Lung (tissue), 12 donors: ENCODE results near the gene DNAH14. TPM values are rescaled to one million over a fixed set of nuclear protein-coding genes. Genes with fewer than 3 reads are reported as not detected.
"Not testable (repeated sequence)": the region's sequence is repeated elsewhere in the genome, so short reads cannot be mapped to it uniquely, and the experiment has no call there.

Source experiments
- ATAC-seq: fragments of 200-7000 bp; cut with Tn5 transposase; one replicate; pipeline ENCODE4 v1.9.1; 2020; ENCODE audit warnings: moderate number of reproducible peaks; ENCODE audit not compliant: insufficient read depth, low FRiP score
- DNase-seq, 3 donors: peaks; one replicate each; pipeline ENCODE4 v3.0.0-alpha.2; 2013 to 2017
- H3K27ac ChIP-seq, 2 donors: one replicate each; pipeline ENCODE4 v1.5.1; 2013; ENCODE audit warnings: mild to moderate bottlenecking in 2 of 2, moderate library complexity in 2 of 2, control low read depth in 1 of 2, inconsistent platforms in 1 of 2, low read depth in 1 of 2, low read length in 1 of 2
- H3K27me3 ChIP-seq, 3 donors: one replicate each; pipeline ENCODE4 v1.5.1; 2013; ENCODE audit warnings: low read length in 2 of 3; ENCODE audit not compliant: control insufficient read depth in 3 of 3, insufficient read depth in 3 of 3
- H3K36me3 ChIP-seq, 4 donors: one replicate each; pipeline ENCODE4 v1.5.1; 2013; ENCODE audit warnings: low read length in 4 of 4, mild to moderate bottlenecking in 1 of 4, moderate library complexity in 1 of 4; ENCODE audit not compliant: control insufficient read depth in 4 of 4, insufficient read depth in 4 of 4
- H3K4me1 ChIP-seq, 5 donors: one replicate each; pipeline ENCODE4 v1.5.1; 2013; ENCODE audit warnings: low read length in 5 of 5, mild to moderate bottlenecking in 2 of 5, moderate library complexity in 1 of 5; ENCODE audit not compliant: control insufficient read depth in 5 of 5, insufficient read depth in 5 of 5
- H3K4me3 ChIP-seq: one replicate; pipeline ENCODE4 v1.5.1; 2013; ENCODE audit warnings: mild to moderate bottlenecking, control low read depth, moderate library complexity
- H3K9ac ChIP-seq, 2 donors: one replicate each; pipeline ENCODE4 v1.5.1; 2013; ENCODE audit warnings: low read length in 2 of 2, control low read depth in 1 of 2; ENCODE audit not compliant: insufficient read depth in 1 of 2
- H3K9me3 ChIP-seq, 4 donors: one replicate each; pipeline ENCODE4 v1.5.1; 2013; ENCODE audit warnings: low read length in 3 of 4, mild to moderate bottlenecking in 1 of 4, moderate library complexity in 1 of 4; ENCODE audit not compliant: control insufficient read depth in 4 of 4, insufficient read depth in 3 of 4
- WGBS, 2 donors: extraction: QIAGEN DNeasy Blood & Tissue Kit; methylation state at CpG; one replicate each; pipeline ENCODE4 v1.1.7; 2013; 5-methylcytosine and 5-hydroxymethylcytosine counted together
- polyA plus RNA-seq, 2 donors: library from polyadenylated mRNA; stranded (reverse); fragments of 200-250 nt; gene quantifications; one replicate each; pipeline ENCODE4 v1.2.1, GENCODE V29; 2013
- total RNA-seq, 2 donors: library from RNA; depleted of rRNA in 1 of 2; stranded (reverse); fragments of >200 nt in 1 of 2; gene quantifications; one replicate each; pipeline ENCODE4 v1.2.1, GENCODE V29; 2014 to 2021
- TF ChIP-seq, protein P1 (sequence below): IDR thresholded peaks from 2 replicates; pipeline ENCODE4 v1.5.1; 2012; ENCODE audit warnings: mild to moderate bottlenecking; ENCODE audit errors: control extremely low read depth, extremely low read depth
- donor health status: control.
- donor health status: control.
- donor health status: Bipolar disorder and iron deficiency.
- donor health status: healthy.
- donor health status: DM: yes; HTN: yes; CAD: no.

The DNAH14 gene
- total and polyA plus RNA-seq, 4 donors = 3.0 to 61.3 (median 7.9) TPM

DNA sequence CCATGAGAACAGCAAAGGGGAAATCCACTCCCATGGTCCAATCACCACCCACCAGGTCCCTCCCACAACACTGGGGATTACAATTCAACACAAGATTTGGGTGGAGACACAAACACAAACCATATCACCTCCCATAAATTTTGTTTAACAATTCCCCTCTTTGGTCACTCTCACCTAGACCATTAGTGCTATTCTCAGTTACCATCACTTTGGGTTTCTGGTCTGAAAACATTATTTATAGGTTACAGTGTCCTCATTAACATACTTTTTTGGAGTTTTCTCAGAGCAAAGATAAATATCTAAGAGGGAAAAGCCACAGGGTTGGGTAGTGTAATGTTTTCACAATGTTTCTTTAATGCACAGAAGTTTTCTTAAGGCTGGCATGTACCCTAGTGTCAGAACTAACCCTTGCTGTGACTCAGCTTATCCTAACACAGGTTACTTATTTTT, 47.7 kb upstream of the DNAH14 start:
- no peak overlapping the region for H3K27ac ChIP-seq
- no peak overlapping the region for H3K4me3 ChIP-seq
- H3K9me3 ChIP-seq = peaks cover 0 to 5% (median 2%) of the 10 kb centered on the region in 4 donors
- no peaks in the 10 kb centered on the region for H3K27me3 ChIP-seq
- no peak for ATAC-seq
- no peak overlapping the region for H3K9ac ChIP-seq
- no peak for DNase-seq
- peaks cover 0 to 26% (median 6%) of the 10 kb centered on the region in 5 donors for H3K4me1 ChIP-seq
- TF ChIP-seq, protein P1, sequence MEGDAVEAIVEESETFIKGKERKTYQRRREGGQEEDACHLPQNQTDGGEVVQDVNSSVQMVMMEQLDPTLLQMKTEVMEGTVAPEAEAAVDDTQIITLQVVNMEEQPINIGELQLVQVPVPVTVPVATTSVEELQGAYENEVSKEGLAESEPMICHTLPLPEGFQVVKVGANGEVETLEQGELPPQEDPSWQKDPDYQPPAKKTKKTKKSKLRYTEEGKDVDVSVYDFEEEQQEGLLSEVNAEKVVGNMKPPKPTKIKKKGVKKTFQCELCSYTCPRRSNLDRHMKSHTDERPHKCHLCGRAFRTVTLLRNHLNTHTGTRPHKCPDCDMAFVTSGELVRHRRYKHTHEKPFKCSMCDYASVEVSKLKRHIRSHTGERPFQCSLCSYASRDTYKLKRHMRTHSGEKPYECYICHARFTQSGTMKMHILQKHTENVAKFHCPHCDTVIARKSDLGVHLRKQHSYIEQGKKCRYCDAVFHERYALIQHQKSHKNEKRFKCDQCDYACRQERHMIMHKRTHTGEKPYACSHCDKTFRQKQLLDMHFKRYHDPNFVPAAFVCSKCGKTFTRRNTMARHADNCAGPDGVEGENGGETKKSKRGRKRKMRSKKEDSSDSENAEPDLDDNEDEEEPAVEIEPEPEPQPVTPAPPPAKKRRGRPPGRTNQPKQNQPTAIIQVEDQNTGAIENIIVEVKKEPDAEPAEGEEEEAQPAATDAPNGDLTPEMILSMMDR = no peak
- no peaks in the 10 kb centered on the region for H3K36me3 ChIP-seq

DNA sequence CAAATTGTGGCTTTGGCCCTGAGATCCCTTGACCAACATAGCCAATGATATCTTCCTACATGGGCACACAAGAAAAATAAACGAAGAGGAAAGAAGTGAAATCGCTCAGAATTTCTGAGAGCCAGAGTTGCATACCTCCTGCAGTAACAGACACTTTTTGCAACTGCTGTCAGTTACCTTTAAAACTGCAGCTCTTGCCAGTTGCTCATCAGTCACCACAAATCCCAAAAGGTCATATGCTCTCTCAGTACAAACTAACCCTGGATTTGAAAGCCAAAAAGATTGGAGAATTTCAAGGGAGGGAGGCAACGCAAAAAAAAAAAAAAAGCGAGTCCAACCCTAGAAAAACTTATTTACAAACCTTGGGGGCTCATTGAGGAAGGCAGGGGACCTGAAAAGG, 47.2 kb upstream of the DNAH14 start:
- H3K4me3 ChIP-seq = no peak overlapping the region
- H3K27me3 ChIP-seq = no peaks in the 10 kb centered on the region
- peaks cover 0 to 26% (median 6%) of the 10 kb centered on the region in 5 donors for H3K4me1 ChIP-seq
- H3K9ac ChIP-seq = no peak overlapping the region
- H3K27ac ChIP-seq = no peak overlapping the region
- 73 to 86% methylated on average over 4 of the region's 4 CpGs for WGBS, 2 donors
- DNase-seq = no peak
- TF ChIP-seq, protein P1 = no peak
- peaks cover 0 to 5% (median 2%) of the 10 kb centered on the region in 4 donors for H3K9me3 ChIP-seq
- no peaks in the 10 kb centered on the region for H3K36me3 ChIP-seq
- ATAC-seq = no peak

DNA sequence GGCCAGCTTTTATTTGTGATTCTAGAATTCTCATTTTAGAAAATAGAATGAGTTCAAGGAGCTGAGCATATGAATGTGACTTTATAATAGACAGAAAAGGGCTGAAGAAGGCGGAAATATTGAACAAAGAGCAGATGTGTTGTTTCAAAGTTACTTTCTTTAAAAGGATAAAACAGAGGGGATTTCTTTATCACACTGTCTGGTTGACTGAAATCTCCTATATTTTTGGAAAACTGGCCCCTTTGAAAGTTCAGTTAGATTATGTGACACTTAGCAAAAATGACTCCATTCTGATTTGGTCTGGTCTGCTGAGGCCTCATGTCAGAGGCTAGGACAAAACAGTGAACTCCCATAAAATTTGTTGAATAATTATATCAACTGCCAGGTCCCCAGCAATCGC, 46.4 kb upstream of the DNAH14 start:
- peaks cover 0 to 5% (median 2%) of the 10 kb centered on the region in 4 donors for H3K9me3 ChIP-seq
- no peak overlapping the region for H3K9ac ChIP-seq
- no peak overlapping the region for H3K4me3 ChIP-seq
- H3K27me3 ChIP-seq = no peaks in the 10 kb centered on the region
- H3K27ac ChIP-seq = no peak overlapping the region
- no peak for ATAC-seq
- peak in 2 of 3 donors; percentile 67 to 79 for DNase-seq
- TF ChIP-seq, protein P1 = no peak
- H3K36me3 ChIP-seq = no peaks in the 10 kb centered on the region
- 89% methylated on average over 2 of the region's 2 CpGs for WGBS, 2 donors
- H3K4me1 ChIP-seq = peaks cover 0 to 26% (median 6%) of the 10 kb centered on the region in 5 donors

DNA sequence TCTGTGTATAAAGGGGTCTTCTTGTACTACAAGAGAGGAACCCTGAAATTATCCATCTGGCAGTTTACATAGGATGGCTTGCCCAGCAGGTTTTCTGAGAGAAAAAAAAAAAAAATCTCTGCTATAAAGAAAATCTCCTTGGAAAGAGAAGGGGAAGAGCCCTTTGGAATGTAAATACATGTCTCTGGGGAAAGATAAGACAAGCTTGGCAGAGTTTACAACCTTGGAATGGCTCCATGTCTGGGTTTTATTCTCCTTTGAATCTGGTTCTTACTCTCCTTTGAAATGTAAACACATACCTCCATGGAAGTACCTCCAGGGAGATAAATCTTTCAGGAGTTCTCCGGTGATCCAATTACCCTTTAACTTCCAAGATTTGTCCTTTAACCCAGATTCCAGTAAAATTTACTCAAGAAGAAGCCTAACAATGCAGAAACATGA, 45.1 kb upstream of the DNAH14 start:
- ATAC-seq = no peak
- no peaks in the 10 kb centered on the region for H3K27me3 ChIP-seq
- TF ChIP-seq, protein P1 = no peak
- no peaks in the 10 kb centered on the region for H3K36me3 ChIP-seq
- no peak overlapping the region for H3K27ac ChIP-seq
- 42 to 68% methylated on average over 1 of the region's 1 CpG for WGBS, 2 donors
- peaks cover 0 to 5% (median 2%) of the 10 kb centered on the region in 4 donors for H3K9me3 ChIP-seq
- no peak overlapping the region for H3K4me3 ChIP-seq
- DNase-seq = peak; percentile 15 to 28 (median 22)
- peaks cover 0 to 26% (median 6%) of the 10 kb centered on the region in 5 donors for H3K4me1 ChIP-seq
- no peak overlapping the region for H3K9ac ChIP-seq

DNA sequence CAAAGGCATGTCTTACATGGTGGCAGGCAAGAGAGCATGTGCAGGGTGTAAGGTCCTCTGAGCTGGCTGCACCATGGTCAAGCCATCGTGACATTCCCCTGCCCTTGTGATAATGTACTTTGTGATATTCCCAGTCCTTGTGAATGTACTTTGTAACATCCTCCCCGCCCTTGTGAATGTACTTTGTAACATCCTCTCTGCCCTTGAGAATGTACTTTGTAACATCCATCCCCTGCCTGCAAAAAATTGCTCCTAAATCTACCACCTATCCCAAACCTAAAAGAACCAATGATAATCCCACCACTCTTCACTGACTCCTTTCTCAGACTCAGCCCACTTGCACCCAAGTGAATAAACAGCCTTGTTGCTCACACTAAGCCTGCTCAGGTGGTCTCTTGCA, 44.1 kb upstream of the DNAH14 start:
- not testable (repeated sequence) for H3K27ac ChIP-seq, H3K27me3 ChIP-seq, H3K9ac ChIP-seq, ATAC-seq, H3K36me3 ChIP-seq, H3K4me3 ChIP-seq, DNase-seq, H3K9me3 ChIP-seq
- H3K4me1 ChIP-seq = peaks cover 0 to 26% (median 0%) of the 10 kb centered on the region in 5 donors
- 87 to 93% methylated on average over 2 of the region's 2 CpGs for WGBS, 2 donors
